K562 (cell line): ENCODE measurements around the gene HARS1. TPM values are rescaled to one million over a fixed set of nuclear protein-coding genes. Genes with fewer than 3 reads are reported as not detected.

ENCODE experiments used
- ATF6 ChIP-seq: sonication (generic); formaldehyde crosslinking; IDR thresholded peaks from 2 replicates; pipeline ENCODE4 v1.4.0; 2020; ENCODE audit warnings: mild to moderate bottlenecking, missing genetic modification reagents
- BMI1 ChIP-seq: fragments of 150-350 bp; IDR thresholded peaks from 2 replicates; pipeline ENCODE4 v1.6.1; 2014; ENCODE audit warnings: low read length
- CBX1 ChIP-seq: sonication (generic); IDR thresholded peaks from 2 replicates; pipeline ENCODE4 v1.6.1; 2016; ENCODE audit warnings: antibody characterized with exemption, low read depth, mild to moderate bottlenecking
- CREB5 ChIP-seq: fragments of 250-450 bp; sonication (Bioruptor Pico); IDR thresholded peaks from 2 replicates; pipeline ENCODE4 v1.5.0; 2020; ENCODE audit warnings: mild to moderate bottlenecking
- CTCF ChIP-seq, 3 experiments: IDR thresholded peaks in 2 of 3; conservative IDR thresholded peaks in 1 of 3; 2 replicates each; pipeline ENCODE4 v1.5.1; 2011 to 2012; ENCODE audit warnings: low read length in 3 of 3, mild to moderate bottlenecking in 3 of 3, control low read depth in 2 of 3, improper control_type of control experiment in 1 of 3, inconsistent platforms in 1 of 3, low read depth in 1 of 3, mixed read lengths in 1 of 3, moderate library complexity in 1 of 3; ENCODE audit not compliant: insufficient read depth in 2 of 3
- ELF4 ChIP-seq: fragments of 450-650 bp; formaldehyde crosslinking; IDR thresholded peaks from 2 replicates; pipeline ENCODE4 v1.4.0; 2022; ENCODE audit warnings: missing genetic modification characterization
- HINFP ChIP-seq: fragments of 450-650 bp; conservative IDR thresholded peaks from 2 replicates; pipeline ENCODE4 v1.6.1; 2016; ENCODE audit warnings: missing genetic modification characterization, low read depth, mild to moderate bottlenecking, control low read depth, missing compliant biosample characterization
- HIVEP1 ChIP-seq: fragments of 250-450 bp; sonication (Bioruptor Pico); IDR thresholded peaks from 2 replicates; pipeline ENCODE4 v1.4.0; 2020; ENCODE audit warnings: mild to moderate bottlenecking
- KDM1A ChIP-seq, 2 experiments: fragments of 450-650 bp; IDR thresholded peaks; 2 replicates each; pipeline ENCODE4 v1.6.1; 2016; ENCODE audit warnings: mild to moderate bottlenecking in 2 of 2
- RBM17 ChIP-seq: fragments of 200-400 bp; formaldehyde crosslinking; IDR thresholded peaks from 2 replicates; pipeline ENCODE4 v1.6.1; 2017; ENCODE audit warnings: low read depth, mild to moderate bottlenecking, low read length, borderline replicate concordance
- SLC30A9 ChIP-seq: fragments of 250-450 bp; sonication (Bioruptor Pico); IDR thresholded peaks from 2 replicates; pipeline ENCODE4 v1.8.0; 2022; ENCODE audit warnings: mild to moderate bottlenecking, moderate library complexity
- TOE1 ChIP-seq, 2 experiments: fragments of 450-650 bp in 1 of 2; sonication (generic) in 1 of 2; formaldehyde crosslinking in 1 of 2; IDR thresholded peaks; 2 replicates each; pipeline versions ENCODE4 v1.7.1 to v1.8.0; 2016 to 2022; ENCODE audit warnings: borderline replicate concordance in 2 of 2, mild to moderate bottlenecking in 2 of 2, antibody characterized with exemption in 1 of 2, inconsistent platforms in 1 of 2, low read depth in 1 of 2, missing genetic modification reagents in 1 of 2, moderate library complexity in 1 of 2
- ZNF146 ChIP-seq: IDR thresholded peaks from one replicate; pipeline ENCODE4 v1.6.1; 2018; ENCODE audit warnings: missing compliant biosample characterization; ENCODE audit not compliant: unreplicated experiment
- ZNF311 ChIP-seq: fragments of 250-450 bp; sonication (Bioruptor Pico); IDR thresholded peaks from 2 replicates; pipeline ENCODE4 v1.4.0; 2020; ENCODE audit warnings: mild to moderate bottlenecking, moderate library complexity
- ZNF316 ChIP-seq: fragments of 450-650 bp; IDR thresholded peaks from 2 replicates; pipeline ENCODE4 v1.6.1; 2016
- ZSCAN29 ChIP-seq: fragments of 450-650 bp; IDR thresholded peaks from 2 replicates; pipeline ENCODE4 v1.6.1; 2017
- polyA plus RNA-seq, 8 experiments: library from polyadenylated mRNA; depleted of rRNA in 4 of 8; stranded (reverse) in 5 of 8; unstranded in 3 of 8; fragments of >200 nt; fragmentation: Nextera tagmentation in 2 of 8; fragmentation: Illumina TruSeq in 1 of 8; extraction: Ambion mirVana in 2 of 8; extraction: Trizol in 1 of 8; gene quantifications; 2 replicates each; pipeline versions ENCODE4 v1.2.1 to v1.2.3, GENCODE V29; 2011 to 2014; ENCODE audit warnings: inconsistent platforms in 1 of 8, missing spikeins in 1 of 8
- total RNA-seq, 7 experiments: library from RNA; depleted of rRNA in 6 of 7; stranded (reverse); fragments of >200 nt in 6 of 7; fragmentation: Illumina TruSeq in 2 of 7; extraction: Trizol in 2 of 7; gene quantifications; 2 replicates each; pipeline versions ENCODE4 v1.2.1 to v1.2.3, GENCODE V29; 2011 to 2021; ENCODE audit warnings: low replicate concordance in 1 of 7

Gene HARS1
- total and polyA plus RNA-seq, 9 of the 15 experiments (the other 6 are each of a cell fraction or from before 2014, with no cell fraction given), result 13.5 to 88.5 (median 75.2) TPM

GRCh38 chr5:140700177-140701144 is 9.3 kb upstream of the HARS1 start, which contains the start of gene ZMAT2 (continued):
- TF ChIP-seq TOE1 (IDR thresholded peaks at IDR 0.05; ENCODE audit: borderline replicate concordance) (0 out of 2 replicates have a peak, but pooled peaks have one; percentile 21), TOE1 (CRISPR knock-in tag; IDR thresholded peaks at IDR 0.05; ENCODE audit: borderline replicate concordance, low read depth) (no peak), BMI1 (no peak), HINFP (tag) (no peak), HIVEP1 (peak; percentile 16; the same call in 1 of the 2 replicates), CREB5 (CRISPR knock-in tag) (no peak), ZNF146 (CRISPR knock-in tag) (no peak), RBM17 (no peak), KDM1A (IDR thresholded peaks at IDR 0.05) (no peak), ATF6 (CRISPR knock-in tag) (no peak), CTCF (IDR thresholded peaks at IDR 0.05 in 2 of 3, conservative IDR thresholded peaks at IDR 0.05 in 1 of 3; ENCODE audit: insufficient read depth in 2 of 3, low read depth in 1 of 3, low read length in 3 of 3) (no peak), ELF4 (CRISPR knock-in tag) (no peak), ZSCAN29 (no peak), ZNF311 (CRISPR knock-in tag) (no peak), ZNF316 (no peak), CBX1 (no peak), SLC30A9 (CRISPR knock-in tag) (no peak)
